ENCODE measurements around the gene DHCR24.

GRCh38 chr1:54872036-54872331 is 15.0 kb downstream of the DHCR24 start:
- TF ChIP-seq CTCF (IDR thresholded peaks at IDR 0.05) (no peak), POLR2AphosphoS5 (IDR thresholded peaks at IDR 0.05) (no peak)
